Transverse colon (tissue), 4 donors: Measurements from ENCODE around the gene DMBT1. TPM values are rescaled to one million over a fixed set of nuclear protein-coding genes. Genes with fewer than 3 reads are reported as not detected.

Source experiments
- DNase-seq: peaks from one replicate; pipeline ENCODE4 v3.0.0-alpha.2; 2019
- H3K27ac ChIP-seq, 4 donors: fragments of 200-600 bp; sonication (generic); 2 replicates each; pipeline ENCODE4 v1.5.1; 2016 to 2018; ENCODE audit warnings: inconsistent platforms in 4 of 4
- H3K27me3 ChIP-seq: fragments of 200-600 bp; sonication (generic); 2 replicates; pipeline ENCODE4 v1.5.1; 2017; ENCODE audit warnings: inconsistent platforms
- H3K36me3 ChIP-seq, 4 donors: fragments of 200-600 bp; sonication (generic); 2 replicates each; pipeline ENCODE4 v1.5.1; 2017 to 2019; ENCODE audit warnings: inconsistent platforms in 4 of 4
- H3K4me1 ChIP-seq, 4 donors: fragments of 200-600 bp; sonication (generic); 2 replicates each; pipeline ENCODE4 v1.5.1; 2017 to 2020; ENCODE audit warnings: inconsistent platforms in 4 of 4
- H3K4me3 ChIP-seq, 4 donors: fragments of 200-600 bp; sonication (generic); 1 replicate in 1 of 4; 2 replicates in 3 of 4; pipeline versions ENCODE4 v1.5.1 to v1.6.1; 2017 to 2019; ENCODE audit warnings: inconsistent platforms in 4 of 4
- H3K9me3 ChIP-seq, 2 donors: fragments of 200-600 bp; sonication (generic); 2 replicates each; pipeline ENCODE4 v1.5.1; 2017 to 2019; ENCODE audit warnings: inconsistent platforms in 2 of 2
- EP300 ChIP-seq: sonication (generic); formaldehyde crosslinking; IDR thresholded peaks from one replicate; pipeline ENCODE4 v1.6.1; 2017; ENCODE audit warnings: antibody characterized with exemption, low read depth
- POLR2A ChIP-seq: fragments of 450-650 bp; IDR thresholded peaks from one replicate; pipeline ENCODE4 v1.6.1; 2016; ENCODE audit warnings: antibody characterized with exemption, mild to moderate bottlenecking, moderate library complexity
- POLR2AphosphoS5 ChIP-seq, 3 donors: sonication (generic); formaldehyde crosslinking; IDR thresholded peaks; one replicate each; pipeline ENCODE4 v1.6.1; 2016; ENCODE audit warnings: antibody characterized with exemption in 3 of 3
- WGBS, 2 donors: methylation state at CpG; one replicate each; pipeline ENCODE4 v1.1.5; 2018; ENCODE audit warnings: low coverage in 1 of 2; 5-methylcytosine and 5-hydroxymethylcytosine counted together
- in situ Hi-C, 4 donors: fragments of 200-750 bp; cut with MboI; loops; one replicate each; pipeline versions ENCODE4 v1.15.0 to v1.15.1; 2017; ENCODE audit warnings: low sequenced_read_pairs in 3 of 4, low pct_ligation_motif_present in 1 of 4, low pct_unique_long_range_greater_than_20kb in 1 of 4
- intact Hi-C: fragments of 100-400 bp; cut with DNase I; formaldehyde crosslinking; loops from one replicate; pipeline ENCODE4 v1.15.1; 2023; ENCODE audit warnings: low total_unique reads
- total RNA-seq, 4 donors: library from RNA; depleted of rRNA; stranded (reverse); fragments of >200 nt; gene quantifications; one replicate each; pipeline ENCODE4 v1.1.0, GENCODE V29; 2016
- TF ChIP-seq, protein P1 (sequence below), 5 experiments: fragments of 200-600 bp in 3 of 5; fragments of 450-650 bp in 2 of 5; sonication (generic) in 3 of 5; IDR thresholded peaks; 1 replicate in 2 of 5; 2 replicates in 3 of 5; pipeline ENCODE4 v1.5.1; 2016 to 2017; ENCODE audit warnings: antibody characterized with exemption in 5 of 5, inconsistent platforms in 3 of 5, mild to moderate bottlenecking in 2 of 5, moderate library complexity in 1 of 5

DMBT1 gene
- total RNA-seq, 4 donors from 2014 or later = 42.2 to 124 (median 68.5) TPM

DNA sequence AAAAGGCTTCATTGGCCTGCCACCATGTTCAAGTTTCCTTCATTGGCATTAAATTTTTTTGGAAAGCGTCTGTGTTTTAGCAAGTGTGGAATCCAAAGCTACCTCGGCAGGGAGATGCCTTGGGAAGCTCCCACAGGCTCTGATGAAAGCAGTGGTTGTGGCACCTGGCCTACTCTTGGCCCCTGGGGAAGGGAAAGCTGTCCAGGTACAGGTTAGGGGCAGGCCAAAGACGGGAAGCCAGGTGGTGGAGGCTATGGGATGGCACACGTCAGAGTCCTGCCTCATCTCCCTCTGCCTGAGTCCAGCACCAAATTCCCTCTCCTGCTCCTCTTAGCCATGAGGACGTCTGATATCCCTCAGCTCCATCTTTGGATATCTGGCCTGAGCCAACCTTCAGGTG, 89.3 kb downstream of the DMBT1 start:
- intact Hi-C loops = loop anchor here (10.0 kb wide), 1 partner anchor 55 kb away; no protein-coding TSS in a partner anchor
- DNase-seq = no peak
- Histone ChIP-seq H3K4me3 (no peak overlapping the region), H3K4me1 (no peaks in the 10 kb centered on the region), H3K9me3 (no peaks in the 10 kb centered on the region), H3K36me3 (no peaks in the 10 kb centered on the region), H3K27me3 (peaks cover 29% of the 10 kb centered on the region), H3K27ac (no peak overlapping the region)
- 80 to 100% methylated on average over 1 to 5 of the region's 5 CpGs for WGBS, 2 donors
- no peak for TF ChIP-seq EP300
- TF ChIP-seq POLR2A = no peak
- in situ Hi-C loops = no loop called here

DNA sequence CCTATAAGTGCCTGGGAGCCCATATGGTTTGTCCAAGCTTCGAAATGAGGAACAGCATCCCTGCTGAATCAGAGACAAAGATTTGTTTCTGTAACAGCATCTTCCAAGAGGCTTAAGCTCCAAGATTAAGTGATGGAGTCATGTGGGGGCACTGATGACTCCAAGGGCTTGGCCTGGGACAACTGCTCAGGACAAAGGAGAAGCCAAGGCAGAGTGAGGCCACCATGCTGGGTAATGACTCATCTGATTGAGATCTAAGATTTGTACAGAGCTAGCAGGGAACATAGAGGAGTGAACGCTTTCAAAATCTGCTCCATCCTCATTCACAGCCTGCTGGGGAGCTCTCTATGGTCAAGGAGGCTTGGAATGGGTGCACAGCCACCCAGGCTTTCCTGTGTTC, 89.8 kb downstream of the DMBT1 start:
- H3K4me1 ChIP-seq = no peaks in the 10 kb centered on the region
- WGBS, 2 donors = 84% methylated on average over 2 of the region's 2 CpGs; no CpG with 5 or more reads in 1 of the 2 donors
- no peak overlapping the region for H3K27ac ChIP-seq
- no peak for TF ChIP-seq POLR2AphosphoS5 (IDR thresholded peaks at IDR 0.05)
- no peak for TF ChIP-seq POLR2A
- TF ChIP-seq, protein P1, sequence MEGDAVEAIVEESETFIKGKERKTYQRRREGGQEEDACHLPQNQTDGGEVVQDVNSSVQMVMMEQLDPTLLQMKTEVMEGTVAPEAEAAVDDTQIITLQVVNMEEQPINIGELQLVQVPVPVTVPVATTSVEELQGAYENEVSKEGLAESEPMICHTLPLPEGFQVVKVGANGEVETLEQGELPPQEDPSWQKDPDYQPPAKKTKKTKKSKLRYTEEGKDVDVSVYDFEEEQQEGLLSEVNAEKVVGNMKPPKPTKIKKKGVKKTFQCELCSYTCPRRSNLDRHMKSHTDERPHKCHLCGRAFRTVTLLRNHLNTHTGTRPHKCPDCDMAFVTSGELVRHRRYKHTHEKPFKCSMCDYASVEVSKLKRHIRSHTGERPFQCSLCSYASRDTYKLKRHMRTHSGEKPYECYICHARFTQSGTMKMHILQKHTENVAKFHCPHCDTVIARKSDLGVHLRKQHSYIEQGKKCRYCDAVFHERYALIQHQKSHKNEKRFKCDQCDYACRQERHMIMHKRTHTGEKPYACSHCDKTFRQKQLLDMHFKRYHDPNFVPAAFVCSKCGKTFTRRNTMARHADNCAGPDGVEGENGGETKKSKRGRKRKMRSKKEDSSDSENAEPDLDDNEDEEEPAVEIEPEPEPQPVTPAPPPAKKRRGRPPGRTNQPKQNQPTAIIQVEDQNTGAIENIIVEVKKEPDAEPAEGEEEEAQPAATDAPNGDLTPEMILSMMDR (IDR thresholded peaks at IDR 0.05) = no peak
- TF ChIP-seq EP300 = no peak
- intact Hi-C loops = no loop called here
- H3K36me3 ChIP-seq = no peaks in the 10 kb centered on the region
- in situ Hi-C loops = no loop called here
- DNase-seq = no peak
- no peaks in the 10 kb centered on the region for H3K9me3 ChIP-seq
- no peak overlapping the region for H3K4me3 ChIP-seq
- H3K27me3 ChIP-seq = peaks cover 29% of the 10 kb centered on the region

DNA sequence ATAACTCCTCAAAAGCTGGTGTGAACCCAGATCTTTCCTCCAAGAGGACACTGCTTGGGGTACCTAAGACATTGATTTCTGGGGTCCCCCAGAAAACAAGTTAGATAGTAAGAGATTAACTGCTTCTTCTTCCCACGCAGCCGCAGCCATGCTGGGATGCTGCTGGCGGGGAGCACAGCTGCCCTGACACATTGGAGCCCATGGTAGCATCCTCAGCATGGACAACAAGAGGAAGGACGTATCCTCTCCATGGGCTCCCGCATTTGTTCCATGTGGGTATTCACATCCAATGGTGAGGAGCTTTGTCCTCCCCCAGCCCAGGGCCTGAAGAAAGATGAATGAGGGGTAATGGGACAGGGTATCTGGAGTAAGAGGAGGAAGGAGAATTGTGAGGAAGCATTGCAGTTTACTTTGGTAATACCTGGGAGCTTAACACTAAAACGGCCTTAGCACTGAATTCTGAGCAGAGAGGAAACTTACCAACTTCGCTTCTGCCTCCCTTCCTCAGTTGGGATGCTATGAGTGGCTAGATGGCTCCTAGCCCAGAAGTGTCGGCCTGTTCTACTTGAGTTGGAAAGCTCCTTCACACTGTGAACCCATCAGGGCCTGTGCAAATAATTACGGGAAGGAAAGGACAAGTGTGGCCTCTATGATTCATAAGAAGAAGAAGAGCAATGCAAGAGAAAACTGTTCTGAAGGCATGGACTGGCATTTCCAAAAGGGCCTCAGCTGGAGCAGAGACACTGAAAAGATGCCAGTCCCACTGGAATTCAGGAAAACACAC, 95.2 kb downstream of the DMBT1 start:
- 63 to 76% methylated on average over 6 to 9 of the region's 9 CpGs for WGBS, 2 donors
- no peak for DNase-seq
- intact Hi-C loops (no loop called here), in situ Hi-C loops (no loop called here)
- Histone ChIP-seq H3K27me3 (peaks cover 27% of the 10 kb centered on the region), H3K9me3 (no peaks in the 10 kb centered on the region), H3K27ac (no peak overlapping the region), H3K4me3 (no peak overlapping the region), H3K4me1 (no peaks in the 10 kb centered on the region), H3K36me3 (no peaks in the 10 kb centered on the region)
- TF ChIP-seq, protein P1 (IDR thresholded peaks at IDR 0.05) = no peak
- TF ChIP-seq EP300 (no peak), POLR2AphosphoS5 (IDR thresholded peaks at IDR 0.05) (no peak), POLR2A (no peak)

DNA sequence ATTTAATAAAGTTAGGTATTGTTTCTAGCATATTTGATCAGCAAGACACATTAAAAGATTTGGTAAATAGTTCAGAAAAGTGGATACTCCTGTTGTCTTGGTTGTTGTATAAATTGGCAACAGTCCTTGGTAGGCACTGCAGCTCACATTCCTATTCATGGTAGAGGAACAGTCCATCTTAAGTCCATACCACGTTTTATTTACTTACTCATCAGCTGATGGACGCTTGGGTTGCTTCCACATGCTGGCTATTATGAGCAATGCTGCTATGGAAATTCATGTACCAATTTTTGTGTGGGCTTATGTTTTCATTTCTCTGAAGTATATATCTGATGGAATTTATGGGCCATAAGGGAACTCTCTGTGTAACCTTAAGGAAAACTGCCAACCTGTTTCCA, 95.8 kb downstream of the DMBT1 start:
- H3K4me1 ChIP-seq = no peaks in the 10 kb centered on the region
- no peak overlapping the region for H3K27ac ChIP-seq
- WGBS, 2 donors = 25 to 38% methylated on average over 2 of the region's 2 CpGs

DNA sequence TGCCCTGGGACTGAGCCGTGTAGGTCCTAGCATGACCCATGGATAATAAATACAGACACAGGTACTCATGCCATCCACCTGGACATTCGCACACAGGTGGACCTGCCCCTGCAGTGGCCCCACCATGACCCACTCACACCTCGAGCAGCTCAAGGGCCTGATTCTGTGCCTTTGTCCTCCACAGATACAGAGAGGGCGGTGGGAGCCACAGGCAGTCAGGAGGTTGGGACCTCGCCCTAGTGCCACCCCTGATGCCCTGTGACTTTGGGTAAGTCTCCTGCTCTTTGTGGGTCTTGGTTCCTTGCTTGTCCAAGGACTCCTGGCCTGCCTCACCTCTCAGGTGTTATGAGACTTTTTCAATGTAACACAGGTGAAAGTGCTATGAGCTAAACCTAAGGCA, 96.2 kb downstream of the DMBT1 start:
- intact Hi-C loops (no loop called here), in situ Hi-C loops (no loop called here)
- Histone ChIP-seq H3K36me3 (no peaks in the 10 kb centered on the region), H3K27ac (no peak overlapping the region), H3K9me3 (no peaks in the 10 kb centered on the region), H3K4me3 (no peak overlapping the region), H3K4me1 (no peaks in the 10 kb centered on the region), H3K27me3 (peaks cover 18% of the 10 kb centered on the region)
- TF ChIP-seq, protein P1 (IDR thresholded peaks at IDR 0.05) = no peak
- TF ChIP-seq POLR2A = no peak
- TF ChIP-seq EP300 = no peak
- no peak for TF ChIP-seq POLR2AphosphoS5 (IDR thresholded peaks at IDR 0.05)
- DNase-seq = no peak
- WGBS, 2 donors = 69% methylated on average over 5 of the region's 5 CpGs; no CpG with 5 or more reads in 1 of the 2 donors

More for the DNA sequence above, 95.8 kb downstream of the DMBT1 start:
- peaks cover 22% of the 10 kb centered on the region for H3K27me3 ChIP-seq
- no peaks in the 10 kb centered on the region for H3K36me3 ChIP-seq
- no peak for TF ChIP-seq POLR2AphosphoS5 (IDR thresholded peaks at IDR 0.05)
- no peaks in the 10 kb centered on the region for H3K9me3 ChIP-seq
- DNase-seq = no peak
- in situ Hi-C loops (no loop called here), intact Hi-C loops (no loop called here)
- H3K4me3 ChIP-seq = no peak overlapping the region
